Astrocyte of the spinal cord (primary cell): Measurements from ENCODE around the gene CEP20.
A peak's percentile ranks its signal among the peaks of the same experiment; 100 is the strongest.

ENCODE experiments used
- DNase-seq: peaks from one replicate; pipeline ENCODE4 v3.0.0; 2011; ENCODE audit warnings: low read depth, low spot score
- H3K4me3 ChIP-seq: 2 replicates; pipeline ENCODE4 v1.5.1; 2011; ENCODE audit warnings: low read depth, mild to moderate bottlenecking, low read length, moderate library complexity
- CTCF ChIP-seq: IDR thresholded peaks from 2 replicates; pipeline ENCODE4 v1.5.1; 2012; ENCODE audit warnings: low read depth, mild to moderate bottlenecking, low read length, inconsistent platforms
- in situ Hi-C: cut with HindIII; loops from 2 replicates; pipeline ENCODE4 v1.10.0; 2017; ENCODE audit warnings: low sequenced_read_pairs

CEP20 gene

GRCh38 chr16:15879255-15879811 lies 9.1 kb downstream of the CEP20 start:
- no peak for TF ChIP-seq CTCF
- DNase-seq = peak; percentile 84
- H3K4me3 ChIP-seq = no peak overlapping the region
- in situ Hi-C loops = loop anchor here (25.0 kb wide), 1 partner anchor 108 kb away; no protein-coding TSS in a partner anchor

- in situ Hi-C loops = loop anchor here (25.0 kb wide), 1 partner anchor 111 kb away; no protein-coding TSS in a partner anchor
- no peak for DNase-seq
These were observed 11.9 kb downstream of the CEP20 start for GRCh38 chr16:15876503-15876902.

GRCh38 chr16:15874745-15875314 lies 13.6 kb downstream of the CEP20 start:
- DNase-seq = peak; percentile 72
- in situ Hi-C loops = loop anchor here (25.0 kb wide), 1 partner anchor 112 kb away; no protein-coding TSS in a partner anchor

More at GRCh38 chr16:15876503-15876902, 11.9 kb downstream of the CEP20 start:
- no peak for TF ChIP-seq CTCF
- H3K4me3 ChIP-seq = no peak overlapping the region

GRCh38 chr16:15873737-15874136 lies 14.7 kb downstream of the CEP20 start:
- TF ChIP-seq CTCF = no peak
- no peak overlapping the region for H3K4me3 ChIP-seq
- no peak for DNase-seq
- in situ Hi-C loops = no loop called here

More at GRCh38 chr16:15874745-15875314, 13.6 kb downstream of the CEP20 start:
- H3K4me3 ChIP-seq = no peak overlapping the region
- peak; percentile 91 for TF ChIP-seq CTCF

- no peak for TF ChIP-seq CTCF
- no peak for DNase-seq
- H3K4me3 ChIP-seq = no peak overlapping the region
- in situ Hi-C loops = no loop called here
These were observed 15.1 kb downstream of the CEP20 start for GRCh38 chr16:15873301-15873700.

- no peak overlapping the region for H3K4me3 ChIP-seq
- TF ChIP-seq CTCF = no peak
- in situ Hi-C loops = no loop called here
- no peak for DNase-seq
These were observed 18.4 kb downstream of the CEP20 start for GRCh38 chr16:15870011-15870410.
